OCI-LY1 (cell line): Measurements from ENCODE around the gene DYNC1LI2.

Experiments used
- H2AFZ ChIP-seq: fragments of 200-600 bp; sonication (generic), shearing (Covaris generic); 2 replicates; pipeline ENCODE4 v1.6.0; 2014; ENCODE audit warnings: antibody characterized with exemption, mild to moderate bottlenecking, low read length
- H3F3A ChIP-seq: fragments of 200-600 bp; sonication (generic), shearing (Covaris generic); 2 replicates; pipeline ENCODE4 v1.6.0; 2014; ENCODE audit warnings: mild to moderate bottlenecking, antibody characterized with exemption, low read length, moderate library complexity; ENCODE audit not compliant: insufficient read depth
- H3K27ac ChIP-seq: fragments of 200-600 bp; sonication (generic); 2 replicates; pipeline ENCODE4 v1.5.1; 2014; ENCODE audit warnings: low read length, mixed run types, mild to moderate bottlenecking, low read depth; ENCODE audit not compliant: poor library complexity, severe bottlenecking
- H3K27me3 ChIP-seq: fragments of 200-600 bp; sonication (generic); 2 replicates; pipeline ENCODE4 v1.6.0; 2014; ENCODE audit warnings: antibody characterized with exemption, mild to moderate bottlenecking, low read length, moderate library complexity; ENCODE audit not compliant: insufficient read depth
- H3K36me3 ChIP-seq: fragments of 200-600 bp; sonication (generic); 2 replicates; pipeline ENCODE4 v1.6.1; 2014; ENCODE audit warnings: mild to moderate bottlenecking, antibody characterized with exemption, low read length, moderate library complexity, mixed read lengths; ENCODE audit not compliant: insufficient read depth
- H3K4me1 ChIP-seq: fragments of 200-600 bp; sonication (generic); 2 replicates; pipeline ENCODE4 v1.5.1; 2014; ENCODE audit warnings: mild to moderate bottlenecking, low read length, moderate library complexity; ENCODE audit not compliant: insufficient read depth, severe bottlenecking
- H3K4me2 ChIP-seq: fragments of 200-600 bp; sonication (generic), shearing (Covaris generic); 2 replicates; pipeline ENCODE4 v1.6.1; 2014; ENCODE audit warnings: low read length
- H3K4me3 ChIP-seq: fragments of 200-600 bp; sonication (generic); 2 replicates; pipeline ENCODE4 v1.5.1; 2014; ENCODE audit warnings: low read length, low read depth, mild to moderate bottlenecking, mixed read lengths; ENCODE audit not compliant: poor library complexity, severe bottlenecking
- H3K79me2 ChIP-seq: fragments of 200-600 bp; shearing (Covaris generic); 2 replicates; pipeline ENCODE4 v1.6.1; 2016; ENCODE audit warnings: mixed run types, low read length, mixed read lengths; ENCODE audit not compliant: insufficient read depth
- H3K9ac ChIP-seq: fragments of 200-600 bp; sonication (generic), shearing (Covaris generic); 2 replicates; pipeline ENCODE4 v1.6.1; 2014; ENCODE audit warnings: mild to moderate bottlenecking, low read length, mixed read lengths
- H3K9me2 ChIP-seq: fragments of 200-600 bp; sonication (generic), shearing (Covaris generic); 2 replicates; pipeline ENCODE4 v1.6.1; 2014; ENCODE audit warnings: low read depth, mild to moderate bottlenecking, low read length, mixed read lengths
- H3K9me3 ChIP-seq: fragments of 200-600 bp; shearing (Covaris generic); 2 replicates; pipeline ENCODE4 v1.6.1; 2014; ENCODE audit warnings: low read length, mixed read lengths
- H4K20me1 ChIP-seq: fragments of 200-600 bp; sonication (generic), shearing (Covaris generic); 2 replicates; pipeline ENCODE4 v1.6.0; 2016; ENCODE audit warnings: mild to moderate bottlenecking, low read length; ENCODE audit not compliant: insufficient read depth
- EZH2 ChIP-seq: fragments of 200-600 bp; sonication (generic), shearing (Covaris generic); IDR thresholded peaks from 2 replicates; pipeline ENCODE4 v1.8.0; 2017; ENCODE audit warnings: borderline replicate concordance, mixed run types, mild to moderate bottlenecking, antibody characterized with exemption, low read length, moderate library complexity, mixed read lengths
- TF ChIP-seq, protein P1 (sequence below): fragments of 200-600 bp; sonication (generic), shearing (Covaris generic); IDR thresholded peaks from 2 replicates; pipeline ENCODE4 v1.5.1; 2017; ENCODE audit warnings: mild to moderate bottlenecking, antibody characterized with exemption, low read length, moderate library complexity, mixed read lengths

The DYNC1LI2 gene

GRCh38 chr16:66677836-66678235 lies 73.6 kb downstream of the DYNC1LI2 start:
- no peak overlapping the region for H3K27ac ChIP-seq
- H3K27me3 ChIP-seq = no peaks in the 10 kb centered on the region; the same call in 1 of the 2 replicates
- no peaks in the 10 kb centered on the region for H3F3A ChIP-seq
- H3K36me3 ChIP-seq = no peaks in the 10 kb centered on the region
- no peak overlapping the region for H3K9ac ChIP-seq
- no peaks in the 10 kb centered on the region for H3K79me2 ChIP-seq
- no peaks in the 10 kb centered on the region for H3K4me1 ChIP-seq
- no peak overlapping the region for H3K4me2 ChIP-seq
- H3K9me3 ChIP-seq = no peaks in the 10 kb centered on the region
- H4K20me1 ChIP-seq = no peaks in the 10 kb centered on the region
- TF ChIP-seq EZH2 = no peak
- TF ChIP-seq, protein P1, sequence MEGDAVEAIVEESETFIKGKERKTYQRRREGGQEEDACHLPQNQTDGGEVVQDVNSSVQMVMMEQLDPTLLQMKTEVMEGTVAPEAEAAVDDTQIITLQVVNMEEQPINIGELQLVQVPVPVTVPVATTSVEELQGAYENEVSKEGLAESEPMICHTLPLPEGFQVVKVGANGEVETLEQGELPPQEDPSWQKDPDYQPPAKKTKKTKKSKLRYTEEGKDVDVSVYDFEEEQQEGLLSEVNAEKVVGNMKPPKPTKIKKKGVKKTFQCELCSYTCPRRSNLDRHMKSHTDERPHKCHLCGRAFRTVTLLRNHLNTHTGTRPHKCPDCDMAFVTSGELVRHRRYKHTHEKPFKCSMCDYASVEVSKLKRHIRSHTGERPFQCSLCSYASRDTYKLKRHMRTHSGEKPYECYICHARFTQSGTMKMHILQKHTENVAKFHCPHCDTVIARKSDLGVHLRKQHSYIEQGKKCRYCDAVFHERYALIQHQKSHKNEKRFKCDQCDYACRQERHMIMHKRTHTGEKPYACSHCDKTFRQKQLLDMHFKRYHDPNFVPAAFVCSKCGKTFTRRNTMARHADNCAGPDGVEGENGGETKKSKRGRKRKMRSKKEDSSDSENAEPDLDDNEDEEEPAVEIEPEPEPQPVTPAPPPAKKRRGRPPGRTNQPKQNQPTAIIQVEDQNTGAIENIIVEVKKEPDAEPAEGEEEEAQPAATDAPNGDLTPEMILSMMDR = no peak
- no peak overlapping the region for H2AFZ ChIP-seq
- no peaks in the 10 kb centered on the region for H3K9me2 ChIP-seq
- no peak overlapping the region for H3K4me3 ChIP-seq

GRCh38 chr16:66677179-66677578 lies 74.2 kb downstream of the DYNC1LI2 start:
- no peaks in the 10 kb centered on the region for H3F3A ChIP-seq
- H3K36me3 ChIP-seq = no peaks in the 10 kb centered on the region
- H3K9me2 ChIP-seq = no peaks in the 10 kb centered on the region
- H3K4me2 ChIP-seq = no peak overlapping the region
- no peaks in the 10 kb centered on the region for H3K79me2 ChIP-seq
- TF ChIP-seq, protein P1 = no peak
- TF ChIP-seq EZH2 = no peak
- no peaks in the 10 kb centered on the region; the same call in 1 of the 2 replicates for H3K27me3 ChIP-seq
- no peak overlapping the region for H3K9ac ChIP-seq
- no peaks in the 10 kb centered on the region for H3K9me3 ChIP-seq
- H4K20me1 ChIP-seq = no peaks in the 10 kb centered on the region
- H3K4me1 ChIP-seq = no peaks in the 10 kb centered on the region
- no peak overlapping the region for H3K4me3 ChIP-seq
- H2AFZ ChIP-seq = no peak overlapping the region
- H3K27ac ChIP-seq = no peak overlapping the region

DNA sequence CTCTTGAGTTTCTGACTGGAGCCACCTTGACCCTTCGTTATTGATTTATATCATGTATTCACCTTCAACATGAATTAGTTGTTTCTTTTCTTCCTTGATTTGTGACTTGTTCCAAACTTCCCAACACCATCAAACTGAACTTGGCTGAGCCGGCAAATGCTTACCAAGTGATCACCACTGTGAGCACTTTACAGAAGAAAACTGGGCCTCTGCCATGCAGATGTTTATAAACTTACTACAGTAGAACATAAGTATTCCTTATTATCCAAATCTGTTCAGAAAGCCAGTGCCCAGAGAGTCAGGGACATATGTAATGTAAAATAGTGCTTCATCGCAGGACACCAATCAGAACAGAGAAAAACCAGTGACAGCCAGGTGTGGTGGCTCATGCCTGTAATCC lies 74.8 kb downstream of the DYNC1LI2 start:
- TF ChIP-seq, protein P1 = no peak
- no peak for TF ChIP-seq EZH2
- H2AFZ ChIP-seq = no peak overlapping the region
- no peaks in the 10 kb centered on the region for H3K4me1 ChIP-seq
- H3K4me2 ChIP-seq = no peak overlapping the region
- H3K27me3 ChIP-seq = no peaks in the 10 kb centered on the region; the same call in 1 of the 2 replicates
- no peak overlapping the region for H3K4me3 ChIP-seq
- H3K36me3 ChIP-seq = no peaks in the 10 kb centered on the region
- H3K27ac ChIP-seq = no peak overlapping the region
- H3F3A ChIP-seq = no peaks in the 10 kb centered on the region
- no peaks in the 10 kb centered on the region for H4K20me1 ChIP-seq
- no peak overlapping the region for H3K9ac ChIP-seq
- H3K79me2 ChIP-seq = no peaks in the 10 kb centered on the region
- H3K9me2 ChIP-seq = no peaks in the 10 kb centered on the region
- no peaks in the 10 kb centered on the region for H3K9me3 ChIP-seq
